Kidney epithelial cell (primary cell): ENCODE measurements around the gene RXRA. TPM values are rescaled to one million over a fixed set of nuclear protein-coding genes. Genes with fewer than 3 reads are reported as not detected.

Experiments used
- DNase-seq: peaks from one replicate; pipeline ENCODE4 v3.0.0-alpha.2; 2010; ENCODE audit warnings: low read depth
- H3K27me3 ChIP-seq: 2 replicates; pipeline ENCODE4 v1.6.0; 2011; ENCODE audit warnings: low read length; ENCODE audit not compliant: control insufficient read depth, insufficient read depth
- H3K36me3 ChIP-seq: 2 replicates; pipeline ENCODE4 v1.5.1; 2011; ENCODE audit warnings: low read length; ENCODE audit not compliant: control insufficient read depth, insufficient read depth
- H3K4me3 ChIP-seq: 2 replicates; pipeline ENCODE4 v1.5.1; 2011; ENCODE audit warnings: low read depth, mild to moderate bottlenecking, control low read depth, low read length
- total RNA-seq: library from RNA; depleted of rRNA; stranded (reverse); fragments of >200 nt; gene quantifications from 2 replicates; pipeline ENCODE4 v1.2.3, GENCODE V29; 2015
- TF ChIP-seq, protein P1 (sequence below): IDR thresholded peaks from 2 replicates; pipeline ENCODE4 v1.5.1; 2011; ENCODE audit warnings: mild to moderate bottlenecking, moderate library complexity, low read length, control low read depth, inconsistent platforms; ENCODE audit not compliant: insufficient read depth, poor library complexity, severe bottlenecking

The RXRA gene
- total RNA-seq, 1 donor from 2014 or later: 15.0 TPM

GRCh38 chr9:134351606-134352176 is 25.4 kb downstream of the RXRA start:
- TF ChIP-seq, protein P1, sequence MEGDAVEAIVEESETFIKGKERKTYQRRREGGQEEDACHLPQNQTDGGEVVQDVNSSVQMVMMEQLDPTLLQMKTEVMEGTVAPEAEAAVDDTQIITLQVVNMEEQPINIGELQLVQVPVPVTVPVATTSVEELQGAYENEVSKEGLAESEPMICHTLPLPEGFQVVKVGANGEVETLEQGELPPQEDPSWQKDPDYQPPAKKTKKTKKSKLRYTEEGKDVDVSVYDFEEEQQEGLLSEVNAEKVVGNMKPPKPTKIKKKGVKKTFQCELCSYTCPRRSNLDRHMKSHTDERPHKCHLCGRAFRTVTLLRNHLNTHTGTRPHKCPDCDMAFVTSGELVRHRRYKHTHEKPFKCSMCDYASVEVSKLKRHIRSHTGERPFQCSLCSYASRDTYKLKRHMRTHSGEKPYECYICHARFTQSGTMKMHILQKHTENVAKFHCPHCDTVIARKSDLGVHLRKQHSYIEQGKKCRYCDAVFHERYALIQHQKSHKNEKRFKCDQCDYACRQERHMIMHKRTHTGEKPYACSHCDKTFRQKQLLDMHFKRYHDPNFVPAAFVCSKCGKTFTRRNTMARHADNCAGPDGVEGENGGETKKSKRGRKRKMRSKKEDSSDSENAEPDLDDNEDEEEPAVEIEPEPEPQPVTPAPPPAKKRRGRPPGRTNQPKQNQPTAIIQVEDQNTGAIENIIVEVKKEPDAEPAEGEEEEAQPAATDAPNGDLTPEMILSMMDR: no peak
- Histone ChIP-seq H3K36me3 (no peaks in the 10 kb centered on the region), H3K27me3 (no peaks in the 10 kb centered on the region), H3K4me3 (no peak overlapping the region)
- DNase-seq: no peak

- H3K36me3 ChIP-seq: no peaks in the 10 kb centered on the region
- DNase-seq: no peak
- H3K27me3 ChIP-seq: no peaks in the 10 kb centered on the region
- TF ChIP-seq, protein P1: no peak
- no peak overlapping the region for H3K4me3 ChIP-seq
These were observed 26.1 kb downstream of the RXRA start for GRCh38 chr9:134352247-134352933.

- no peak overlapping the region for H3K4me3 ChIP-seq
- no peaks in the 10 kb centered on the region for H3K36me3 ChIP-seq
- DNase-seq: no peak
- H3K27me3 ChIP-seq: no peaks in the 10 kb centered on the region
- TF ChIP-seq, protein P1: no peak
These were observed 27.3 kb downstream of the RXRA start for GRCh38 chr9:134353539-134353938.

DNA sequence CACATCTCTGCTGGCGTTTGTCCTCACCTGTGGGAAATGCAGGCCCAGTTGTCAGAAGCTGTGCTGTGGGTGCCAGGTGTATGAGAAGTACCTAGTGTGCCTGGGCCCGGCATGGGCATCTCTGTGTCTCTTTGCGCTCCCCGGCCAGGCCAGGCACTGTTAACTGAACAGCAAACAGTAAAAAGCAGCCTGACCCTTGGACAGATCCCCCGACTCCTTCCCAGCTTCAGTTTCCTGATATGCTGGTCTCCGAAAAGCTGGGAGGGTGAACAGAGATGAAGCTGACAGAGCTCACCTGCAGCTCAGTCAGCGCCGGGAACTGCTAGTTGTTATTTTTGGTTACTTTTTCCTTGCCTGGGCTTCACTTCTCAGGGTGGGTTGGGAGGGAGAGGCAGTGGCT is 28.9 kb downstream of the RXRA start:
- no peak for DNase-seq
- TF ChIP-seq, protein P1: no peak
- no peaks in the 10 kb centered on the region for H3K27me3 ChIP-seq

GRCh38 chr9:134355561-134356279 is 29.5 kb downstream of the RXRA start:
- Histone ChIP-seq H3K36me3 (no peaks in the 10 kb centered on the region), H3K4me3 (no peak overlapping the region), H3K27me3 (no peaks in the 10 kb centered on the region)
- TF ChIP-seq, protein P1: no peak
- DNase-seq: no peak

More for the DNA sequence above, 28.9 kb downstream of the RXRA start:
- no peaks in the 10 kb centered on the region for H3K36me3 ChIP-seq
- H3K4me3 ChIP-seq: no peak overlapping the region
